H1 (cell line): ENCODE data around the gene SIPA1L2. TPM values are rescaled to one million over a fixed set of nuclear protein-coding genes. Genes with fewer than 3 reads are reported as not detected.

Source experiments
- BCL11A ChIP-seq, 2 experiments: IDR thresholded peaks; one replicate each; pipeline ENCODE4 v1.6.1; 2011; ENCODE audit warnings: low read depth in 2 of 2, low read length in 2 of 2, mild to moderate bottlenecking in 2 of 2
- JUN ChIP-seq: IDR thresholded peaks from 2 replicates; pipeline ENCODE4 v1.6.1; 2011; ENCODE audit warnings: low read depth, mild to moderate bottlenecking, improper control_type of control experiment, low read length
- JUND ChIP-seq: IDR thresholded peaks from 2 replicates; pipeline ENCODE4 v1.6.1; 2011; ENCODE audit warnings: mild to moderate bottlenecking, improper control_type of control experiment, low read length
- POU5F1 ChIP-seq: IDR thresholded peaks from 2 replicates; pipeline ENCODE4 v1.6.1; 2011; ENCODE audit warnings: low read depth, mild to moderate bottlenecking, low read length, moderate library complexity
- TBP ChIP-seq: IDR thresholded peaks from 2 replicates; pipeline ENCODE4 v1.6.1; 2011; ENCODE audit warnings: low read depth, low read length, improper control_type of control experiment
- YY1 ChIP-seq: IDR thresholded peaks from 2 replicates; pipeline ENCODE4 v1.6.1; 2011; ENCODE audit warnings: low read depth, mild to moderate bottlenecking, low read length
- polyA plus RNA-seq, 7 experiments: library from polyadenylated mRNA; depleted of rRNA in 3 of 7; stranded (reverse) in 5 of 7; unstranded in 2 of 7; fragments of >200 nt in 5 of 7; fragments of 200-250 nt in 2 of 7; gene quantifications; 1 replicate in 5 of 7; 2 replicates in 1 of 7; 4 replicates in 1 of 7; pipeline versions ENCODE4 v1.2.1 to v1.2.3, GENCODE V29; 2011 to 2013; ENCODE audit warnings: missing spikeins in 2 of 7, mixed read lengths in 2 of 7
- total RNA-seq: library from RNA; stranded (reverse); fragmentation: NEBNext Ultra II Directional; extraction: Animal tissue kit (Norgen Biotek cat#: 25700); gene quantifications from 2 replicates; pipeline ENCODE4 v1.2.1, GENCODE V29; 2021
- TF ChIP-seq, protein P1 (sequence below): fragments of 300-600 bp; sonication (generic); IDR thresholded peaks from 2 replicates; pipeline ENCODE4 v1.7.1; 2012; ENCODE audit warnings: low read length, moderate library complexity, mild to moderate bottlenecking, inconsistent platforms; ENCODE audit not compliant: insufficient replicate concordance
- TF ChIP-seq, protein P2 (sequence below), 3 experiments: IDR thresholded peaks; 1 replicate in 2 of 3; 2 replicates in 1 of 3; pipeline versions ENCODE4 v1.5.1 to v1.6.1; 2011; ENCODE audit warnings: low read length in 3 of 3, mild to moderate bottlenecking in 3 of 3, inconsistent platforms in 2 of 3, low read depth in 1 of 3, moderate library complexity in 1 of 3; ENCODE audit not compliant: insufficient read depth in 1 of 3; ENCODE audit errors: control extremely low read depth in 1 of 3

Gene SIPA1L2
- total and polyA plus RNA-seq, 2 of the 8 experiments (the other 6 are each of a cell fraction or from before 2014, with no cell fraction given): 7.7 to 13.2 TPM

DNA sequence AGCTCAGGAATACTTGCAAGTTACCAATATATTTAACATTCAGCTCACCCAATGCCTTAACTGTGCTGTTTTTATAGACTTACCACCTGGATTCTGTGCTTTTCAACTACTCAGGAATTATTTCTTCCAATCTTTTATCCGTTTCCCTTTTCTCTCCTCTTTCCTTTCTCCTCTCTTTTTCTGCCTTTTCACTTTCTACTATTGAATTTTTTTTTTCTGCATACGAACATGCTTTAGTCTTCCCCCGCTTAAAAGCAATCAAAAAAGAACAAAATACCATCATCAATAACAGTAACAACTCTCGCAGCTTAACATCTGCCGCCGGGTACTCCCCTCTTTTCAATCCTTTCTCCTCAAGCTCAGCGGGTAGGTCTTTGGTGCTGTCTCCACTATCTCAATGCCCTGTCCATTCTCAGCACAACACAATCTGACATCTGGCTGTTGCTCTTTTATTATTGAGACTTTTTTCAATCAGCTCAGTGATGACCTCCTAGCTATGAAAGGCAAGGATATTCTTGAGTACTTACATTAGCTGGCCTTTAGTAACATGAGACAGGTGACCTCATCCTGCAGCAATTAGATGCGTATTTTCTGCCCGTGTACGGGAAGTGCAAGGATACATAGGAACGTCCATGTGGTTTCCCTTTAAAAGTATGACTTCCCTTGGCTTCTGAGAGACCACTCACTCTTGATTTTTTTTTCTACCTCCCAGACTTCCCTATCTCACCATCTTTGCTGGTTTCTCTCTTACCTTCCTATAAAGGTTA is 40.2 kb upstream of the SIPA1L2 start (continued):
- TF ChIP-seq, protein P1, sequence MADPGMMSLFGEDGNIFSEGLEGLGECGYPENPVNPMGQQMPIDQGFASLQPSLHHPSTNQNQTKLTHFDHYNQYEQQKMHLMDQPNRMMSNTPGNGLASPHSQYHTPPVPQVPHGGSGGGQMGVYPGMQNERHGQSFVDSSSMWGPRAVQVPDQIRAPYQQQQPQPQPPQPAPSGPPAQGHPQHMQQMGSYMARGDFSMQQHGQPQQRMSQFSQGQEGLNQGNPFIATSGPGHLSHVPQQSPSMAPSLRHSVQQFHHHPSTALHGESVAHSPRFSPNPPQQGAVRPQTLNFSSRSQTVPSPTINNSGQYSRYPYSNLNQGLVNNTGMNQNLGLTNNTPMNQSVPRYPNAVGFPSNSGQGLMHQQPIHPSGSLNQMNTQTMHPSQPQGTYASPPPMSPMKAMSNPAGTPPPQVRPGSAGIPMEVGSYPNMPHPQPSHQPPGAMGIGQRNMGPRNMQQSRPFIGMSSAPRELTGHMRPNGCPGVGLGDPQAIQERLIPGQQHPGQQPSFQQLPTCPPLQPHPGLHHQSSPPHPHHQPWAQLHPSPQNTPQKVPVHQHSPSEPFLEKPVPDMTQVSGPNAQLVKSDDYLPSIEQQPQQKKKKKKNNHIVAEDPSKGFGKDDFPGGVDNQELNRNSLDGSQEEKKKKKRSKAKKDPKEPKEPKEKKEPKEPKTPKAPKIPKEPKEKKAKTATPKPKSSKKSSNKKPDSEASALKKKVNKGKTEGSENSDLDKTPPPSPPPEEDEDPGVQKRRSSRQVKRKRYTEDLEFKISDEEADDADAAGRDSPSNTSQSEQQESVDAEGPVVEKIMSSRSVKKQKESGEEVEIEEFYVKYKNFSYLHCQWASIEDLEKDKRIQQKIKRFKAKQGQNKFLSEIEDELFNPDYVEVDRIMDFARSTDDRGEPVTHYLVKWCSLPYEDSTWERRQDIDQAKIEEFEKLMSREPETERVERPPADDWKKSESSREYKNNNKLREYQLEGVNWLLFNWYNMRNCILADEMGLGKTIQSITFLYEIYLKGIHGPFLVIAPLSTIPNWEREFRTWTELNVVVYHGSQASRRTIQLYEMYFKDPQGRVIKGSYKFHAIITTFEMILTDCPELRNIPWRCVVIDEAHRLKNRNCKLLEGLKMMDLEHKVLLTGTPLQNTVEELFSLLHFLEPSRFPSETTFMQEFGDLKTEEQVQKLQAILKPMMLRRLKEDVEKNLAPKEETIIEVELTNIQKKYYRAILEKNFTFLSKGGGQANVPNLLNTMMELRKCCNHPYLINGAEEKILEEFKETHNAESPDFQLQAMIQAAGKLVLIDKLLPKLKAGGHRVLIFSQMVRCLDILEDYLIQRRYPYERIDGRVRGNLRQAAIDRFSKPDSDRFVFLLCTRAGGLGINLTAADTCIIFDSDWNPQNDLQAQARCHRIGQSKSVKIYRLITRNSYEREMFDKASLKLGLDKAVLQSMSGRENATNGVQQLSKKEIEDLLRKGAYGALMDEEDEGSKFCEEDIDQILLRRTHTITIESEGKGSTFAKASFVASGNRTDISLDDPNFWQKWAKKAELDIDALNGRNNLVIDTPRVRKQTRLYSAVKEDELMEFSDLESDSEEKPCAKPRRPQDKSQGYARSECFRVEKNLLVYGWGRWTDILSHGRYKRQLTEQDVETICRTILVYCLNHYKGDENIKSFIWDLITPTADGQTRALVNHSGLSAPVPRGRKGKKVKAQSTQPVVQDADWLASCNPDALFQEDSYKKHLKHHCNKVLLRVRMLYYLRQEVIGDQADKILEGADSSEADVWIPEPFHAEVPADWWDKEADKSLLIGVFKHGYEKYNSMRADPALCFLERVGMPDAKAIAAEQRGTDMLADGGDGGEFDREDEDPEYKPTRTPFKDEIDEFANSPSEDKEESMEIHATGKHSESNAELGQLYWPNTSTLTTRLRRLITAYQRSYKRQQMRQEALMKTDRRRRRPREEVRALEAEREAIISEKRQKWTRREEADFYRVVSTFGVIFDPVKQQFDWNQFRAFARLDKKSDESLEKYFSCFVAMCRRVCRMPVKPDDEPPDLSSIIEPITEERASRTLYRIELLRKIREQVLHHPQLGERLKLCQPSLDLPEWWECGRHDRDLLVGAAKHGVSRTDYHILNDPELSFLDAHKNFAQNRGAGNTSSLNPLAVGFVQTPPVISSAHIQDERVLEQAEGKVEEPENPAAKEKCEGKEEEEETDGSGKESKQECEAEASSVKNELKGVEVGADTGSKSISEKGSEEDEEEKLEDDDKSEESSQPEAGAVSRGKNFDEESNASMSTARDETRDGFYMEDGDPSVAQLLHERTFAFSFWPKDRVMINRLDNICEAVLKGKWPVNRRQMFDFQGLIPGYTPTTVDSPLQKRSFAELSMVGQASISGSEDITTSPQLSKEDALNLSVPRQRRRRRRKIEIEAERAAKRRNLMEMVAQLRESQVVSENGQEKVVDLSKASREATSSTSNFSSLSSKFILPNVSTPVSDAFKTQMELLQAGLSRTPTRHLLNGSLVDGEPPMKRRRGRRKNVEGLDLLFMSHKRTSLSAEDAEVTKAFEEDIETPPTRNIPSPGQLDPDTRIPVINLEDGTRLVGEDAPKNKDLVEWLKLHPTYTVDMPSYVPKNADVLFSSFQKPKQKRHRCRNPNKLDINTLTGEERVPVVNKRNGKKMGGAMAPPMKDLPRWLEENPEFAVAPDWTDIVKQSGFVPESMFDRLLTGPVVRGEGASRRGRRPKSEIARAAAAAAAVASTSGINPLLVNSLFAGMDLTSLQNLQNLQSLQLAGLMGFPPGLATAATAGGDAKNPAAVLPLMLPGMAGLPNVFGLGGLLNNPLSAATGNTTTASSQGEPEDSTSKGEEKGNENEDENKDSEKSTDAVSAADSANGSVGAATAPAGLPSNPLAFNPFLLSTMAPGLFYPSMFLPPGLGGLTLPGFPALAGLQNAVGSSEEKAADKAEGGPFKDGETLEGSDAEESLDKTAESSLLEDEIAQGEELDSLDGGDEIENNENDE: no peak
- TF ChIP-seq, protein P2, sequence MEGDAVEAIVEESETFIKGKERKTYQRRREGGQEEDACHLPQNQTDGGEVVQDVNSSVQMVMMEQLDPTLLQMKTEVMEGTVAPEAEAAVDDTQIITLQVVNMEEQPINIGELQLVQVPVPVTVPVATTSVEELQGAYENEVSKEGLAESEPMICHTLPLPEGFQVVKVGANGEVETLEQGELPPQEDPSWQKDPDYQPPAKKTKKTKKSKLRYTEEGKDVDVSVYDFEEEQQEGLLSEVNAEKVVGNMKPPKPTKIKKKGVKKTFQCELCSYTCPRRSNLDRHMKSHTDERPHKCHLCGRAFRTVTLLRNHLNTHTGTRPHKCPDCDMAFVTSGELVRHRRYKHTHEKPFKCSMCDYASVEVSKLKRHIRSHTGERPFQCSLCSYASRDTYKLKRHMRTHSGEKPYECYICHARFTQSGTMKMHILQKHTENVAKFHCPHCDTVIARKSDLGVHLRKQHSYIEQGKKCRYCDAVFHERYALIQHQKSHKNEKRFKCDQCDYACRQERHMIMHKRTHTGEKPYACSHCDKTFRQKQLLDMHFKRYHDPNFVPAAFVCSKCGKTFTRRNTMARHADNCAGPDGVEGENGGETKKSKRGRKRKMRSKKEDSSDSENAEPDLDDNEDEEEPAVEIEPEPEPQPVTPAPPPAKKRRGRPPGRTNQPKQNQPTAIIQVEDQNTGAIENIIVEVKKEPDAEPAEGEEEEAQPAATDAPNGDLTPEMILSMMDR (IDR thresholded peaks at IDR 0.05; ENCODE audit: control extremely low read depth in 1 of 3, insufficient read depth in 1 of 3, low read depth in 1 of 3, low read length in 3 of 3): no peak
- no peak for TF ChIP-seq JUND
- TF ChIP-seq POU5F1: no peak
- no peak for TF ChIP-seq YY1
- TF ChIP-seq JUN: no peak
- TF ChIP-seq TBP: no peak
- TF ChIP-seq BCL11A (IDR thresholded peaks at IDR 0.05; ENCODE audit: low read depth in 2 of 2, low read length in 2 of 2): no peak
